ENCODE data around the gene TMEM52B.

DNA sequence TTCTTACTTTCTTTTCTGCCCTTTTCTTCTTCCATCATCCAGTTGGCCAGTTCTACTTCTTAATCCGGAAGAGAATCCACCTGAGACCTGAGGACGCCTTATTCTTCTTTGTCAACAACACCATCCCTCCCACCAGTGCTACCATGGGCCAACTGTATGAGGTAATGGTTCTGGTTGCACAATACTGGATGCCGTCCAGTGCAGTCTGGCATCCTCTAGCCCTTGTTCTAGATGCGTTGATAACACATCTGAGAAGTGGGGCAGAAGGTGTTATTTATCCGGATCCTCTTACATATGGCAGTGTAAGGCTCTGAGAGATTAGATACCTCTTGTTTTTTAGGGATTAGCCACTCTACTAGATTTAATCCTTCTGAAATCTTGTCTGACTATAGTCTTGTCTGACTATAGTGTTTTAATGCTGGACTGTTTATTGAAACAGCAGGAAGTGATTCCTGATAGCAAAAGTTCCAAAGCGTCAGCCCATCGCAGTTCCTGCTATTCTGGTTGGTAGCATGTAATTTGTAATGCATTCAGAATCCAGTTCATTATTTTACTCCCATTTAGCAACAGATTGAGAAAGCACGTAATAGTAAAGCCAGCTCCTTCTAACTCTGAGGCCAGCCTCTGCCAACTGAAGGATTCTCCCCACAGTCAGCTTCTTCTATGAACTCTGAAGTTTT lies 41.7 kb downstream of the TMEM52B start:
- TF ChIP-seq, protein P1, sequence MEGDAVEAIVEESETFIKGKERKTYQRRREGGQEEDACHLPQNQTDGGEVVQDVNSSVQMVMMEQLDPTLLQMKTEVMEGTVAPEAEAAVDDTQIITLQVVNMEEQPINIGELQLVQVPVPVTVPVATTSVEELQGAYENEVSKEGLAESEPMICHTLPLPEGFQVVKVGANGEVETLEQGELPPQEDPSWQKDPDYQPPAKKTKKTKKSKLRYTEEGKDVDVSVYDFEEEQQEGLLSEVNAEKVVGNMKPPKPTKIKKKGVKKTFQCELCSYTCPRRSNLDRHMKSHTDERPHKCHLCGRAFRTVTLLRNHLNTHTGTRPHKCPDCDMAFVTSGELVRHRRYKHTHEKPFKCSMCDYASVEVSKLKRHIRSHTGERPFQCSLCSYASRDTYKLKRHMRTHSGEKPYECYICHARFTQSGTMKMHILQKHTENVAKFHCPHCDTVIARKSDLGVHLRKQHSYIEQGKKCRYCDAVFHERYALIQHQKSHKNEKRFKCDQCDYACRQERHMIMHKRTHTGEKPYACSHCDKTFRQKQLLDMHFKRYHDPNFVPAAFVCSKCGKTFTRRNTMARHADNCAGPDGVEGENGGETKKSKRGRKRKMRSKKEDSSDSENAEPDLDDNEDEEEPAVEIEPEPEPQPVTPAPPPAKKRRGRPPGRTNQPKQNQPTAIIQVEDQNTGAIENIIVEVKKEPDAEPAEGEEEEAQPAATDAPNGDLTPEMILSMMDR (IDR thresholded peaks at IDR 0.05), result no peak
- no peak for TF ChIP-seq POLR2A (IDR thresholded peaks at IDR 0.05)

Measured in adrenal gland (tissue), 5 donors.